ENCODE measurements around the gene SRPK2.

The SRPK2 gene

DNA sequence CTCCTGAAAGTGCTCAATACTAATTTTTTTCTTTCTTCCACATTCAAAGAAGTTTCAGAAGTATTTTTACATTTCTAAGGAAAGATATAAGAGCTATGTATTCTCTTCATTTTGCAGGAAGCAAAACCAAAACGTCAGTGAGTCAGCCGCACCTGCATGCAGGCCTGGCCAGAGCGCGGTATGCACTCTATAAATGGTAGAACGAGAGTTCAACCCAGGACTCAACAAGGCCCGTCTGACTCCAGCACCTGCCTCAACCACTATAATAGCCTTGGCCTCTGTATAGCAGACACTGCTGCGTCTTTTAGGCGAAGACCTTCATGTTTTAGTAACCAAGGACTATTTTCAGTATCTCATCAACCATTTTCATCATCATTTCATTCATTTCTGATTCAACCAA is 261.5 kb downstream of the SRPK2 start:
- DNase-seq: no peak

DNA sequence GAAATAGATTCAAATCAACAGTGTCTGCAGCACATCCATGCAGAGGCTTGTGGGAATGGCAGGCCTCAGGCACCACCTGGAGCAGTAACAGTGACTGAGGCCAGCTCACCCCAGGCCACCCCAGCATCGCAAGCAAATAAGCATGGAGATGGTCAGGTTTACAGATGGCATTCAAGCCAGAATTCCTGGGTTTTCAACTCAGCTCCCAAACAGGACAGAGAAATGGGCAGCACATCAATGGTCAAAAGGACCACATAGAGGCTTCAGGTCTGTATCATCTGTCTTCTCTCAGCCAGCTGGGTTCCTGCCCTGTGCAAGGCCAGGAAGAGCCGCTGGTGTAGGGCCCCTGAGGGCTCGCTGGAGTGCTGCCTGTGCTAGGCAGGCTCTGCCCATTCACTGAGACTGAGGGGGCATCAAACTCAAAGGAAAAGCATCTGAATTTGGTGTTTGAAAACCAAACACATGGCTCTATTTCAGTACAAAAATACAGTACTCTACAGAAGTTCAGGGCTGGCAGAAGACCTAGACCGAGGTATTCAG is 262.2 kb downstream of the SRPK2 start:
- DNase-seq: no peak

DNA sequence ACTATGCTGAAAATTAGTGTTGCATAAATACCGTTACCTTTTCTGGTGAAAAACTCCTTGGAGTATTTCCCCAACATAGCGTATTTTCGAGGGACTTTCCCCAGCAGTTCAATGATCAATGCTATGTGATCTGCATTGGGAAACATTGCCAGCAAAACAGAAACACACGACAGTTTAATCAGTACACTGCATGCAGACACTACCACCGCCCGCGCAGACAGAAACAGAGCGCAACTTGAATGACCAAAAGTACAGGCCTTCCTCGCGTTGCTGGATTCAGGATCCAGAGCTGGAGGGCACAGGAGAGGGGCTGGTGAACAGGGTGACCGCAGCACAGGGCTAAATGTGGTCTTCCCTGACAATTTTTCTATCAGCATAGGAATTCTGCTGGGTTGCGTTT is 263.0 kb downstream of the SRPK2 start:
- no peak for DNase-seq

DNA sequence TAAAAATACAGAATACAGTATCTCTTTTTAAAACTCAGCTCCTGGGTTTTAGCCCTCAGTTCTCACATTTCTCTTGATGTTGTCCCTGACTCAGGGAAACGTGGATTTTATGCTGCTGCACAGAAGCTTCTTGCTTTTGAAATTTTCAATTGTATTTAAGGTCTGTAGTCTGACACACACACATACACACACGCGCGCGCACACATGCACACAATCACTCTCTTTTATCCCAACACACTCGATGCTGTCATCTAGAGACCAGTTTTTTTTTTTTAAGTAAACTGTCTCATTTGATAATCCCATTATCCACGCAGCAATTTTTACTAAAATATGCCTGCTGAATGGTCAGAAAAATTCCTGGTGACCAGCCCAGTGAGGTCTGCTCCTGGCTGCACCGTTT is 266.1 kb downstream of the SRPK2 start:
- no peak for DNase-seq

DNA sequence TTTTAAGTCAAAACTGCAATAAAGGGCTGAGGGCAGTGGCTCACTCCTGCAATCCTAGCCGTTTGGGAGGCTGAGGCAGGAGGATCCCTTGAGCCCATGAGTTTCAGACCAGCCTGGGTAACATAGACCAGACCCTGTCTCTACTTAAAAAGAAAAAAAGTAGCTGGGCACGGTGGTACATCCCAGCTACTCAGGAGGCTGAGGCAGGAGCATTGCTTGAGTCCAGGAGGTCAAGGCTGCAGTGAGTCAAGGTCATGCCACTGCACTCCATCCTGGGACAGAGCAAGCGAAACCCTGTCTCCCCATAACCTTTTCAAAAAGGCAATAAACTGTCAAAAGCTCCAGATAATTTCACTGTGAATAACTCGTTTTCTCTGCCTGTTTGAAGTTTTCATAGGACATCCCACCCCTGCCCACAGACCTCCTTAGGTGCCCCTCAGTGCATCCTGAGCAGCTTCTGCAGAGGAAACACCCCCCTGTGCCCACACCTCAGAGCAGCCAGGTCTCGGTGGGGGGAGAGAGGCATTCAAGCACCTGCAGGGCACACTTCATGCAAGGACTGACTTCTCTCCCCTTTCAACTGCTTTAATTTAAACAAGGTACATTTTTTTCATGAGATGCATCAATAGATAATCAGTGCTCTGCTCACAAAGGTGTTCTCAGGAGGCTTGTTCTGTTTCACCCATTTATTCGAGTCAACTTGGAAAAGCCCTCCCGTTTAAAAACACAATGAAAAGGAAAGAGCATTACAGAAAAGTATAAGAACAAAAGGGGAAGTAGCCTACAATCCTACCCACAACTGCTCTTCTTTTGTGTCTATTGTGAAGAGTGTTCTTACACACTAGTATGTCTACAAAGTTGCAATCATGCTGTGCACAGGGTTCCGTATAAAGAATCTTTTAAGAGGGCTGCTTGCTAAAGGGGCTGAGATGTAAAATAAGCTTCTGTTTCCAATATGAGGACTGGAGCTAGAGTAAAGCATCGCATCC is 269.8 kb downstream of the SRPK2 start:
- DNase-seq: no peak

DNA sequence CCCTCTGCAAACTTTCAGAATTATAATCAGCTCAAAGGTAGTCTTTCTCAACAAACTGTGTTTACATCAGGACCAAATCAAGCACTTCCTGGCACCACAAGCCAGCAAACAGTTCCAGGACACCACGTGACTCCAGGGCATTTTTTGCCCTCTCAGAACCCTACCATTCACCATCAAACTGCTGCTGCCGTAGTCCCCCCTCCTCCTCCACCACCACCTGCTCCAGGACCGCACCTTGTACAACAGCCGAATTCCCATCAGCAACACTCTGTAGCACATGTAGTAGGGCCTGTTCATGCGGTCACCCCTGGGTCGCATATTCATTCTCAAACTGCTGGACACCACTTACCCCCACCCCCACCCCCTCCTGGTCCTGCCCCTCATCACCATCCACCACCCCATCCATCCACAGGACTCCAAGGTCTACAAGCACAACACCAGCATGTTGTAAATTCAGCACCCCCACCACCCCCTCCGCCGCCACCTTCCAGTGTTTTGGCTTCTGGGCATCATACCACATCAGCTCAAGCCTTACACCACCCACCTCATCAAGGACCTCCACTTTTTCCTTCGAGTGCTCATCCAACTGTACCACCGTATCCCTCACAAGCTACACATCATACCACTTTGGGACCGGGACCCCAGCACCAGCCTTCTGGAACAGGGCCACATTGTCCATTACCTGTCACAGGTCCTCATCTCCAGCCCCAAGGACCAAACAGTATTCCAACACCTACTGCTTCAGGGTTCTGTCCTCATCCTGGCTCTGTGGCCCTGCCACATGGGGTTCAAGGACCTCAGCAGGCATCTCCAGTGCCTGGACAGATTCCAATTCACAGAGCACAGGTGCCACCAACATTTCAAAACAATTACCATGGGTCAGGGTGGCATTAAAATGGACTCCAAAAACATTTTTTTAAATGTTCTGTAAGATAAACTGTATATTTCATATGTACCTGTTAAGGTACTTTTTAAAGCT is 276.0 kb downstream of the SRPK2 start:
- no peak for DNase-seq

DNA sequence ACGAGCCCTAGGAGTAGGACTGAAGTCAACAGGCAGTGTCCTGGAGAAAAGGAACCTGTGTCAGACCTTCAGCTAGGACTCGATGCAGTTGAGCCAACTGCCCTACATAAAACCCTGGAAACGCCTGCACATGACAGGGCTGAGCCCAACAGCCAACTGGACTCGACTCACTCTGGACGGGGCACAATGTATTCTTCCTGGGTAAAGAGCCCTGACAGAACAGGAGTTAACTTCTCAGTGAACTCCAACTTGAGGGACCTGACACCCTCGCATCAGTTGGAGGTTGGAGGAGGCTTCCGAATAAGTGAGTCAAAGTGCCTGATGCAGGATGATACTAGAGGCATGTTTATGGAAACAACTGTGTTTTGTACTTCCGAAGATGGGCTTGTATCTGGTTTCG is 281.3 kb downstream of the SRPK2 start:
- DNase-seq: no peak

DNA sequence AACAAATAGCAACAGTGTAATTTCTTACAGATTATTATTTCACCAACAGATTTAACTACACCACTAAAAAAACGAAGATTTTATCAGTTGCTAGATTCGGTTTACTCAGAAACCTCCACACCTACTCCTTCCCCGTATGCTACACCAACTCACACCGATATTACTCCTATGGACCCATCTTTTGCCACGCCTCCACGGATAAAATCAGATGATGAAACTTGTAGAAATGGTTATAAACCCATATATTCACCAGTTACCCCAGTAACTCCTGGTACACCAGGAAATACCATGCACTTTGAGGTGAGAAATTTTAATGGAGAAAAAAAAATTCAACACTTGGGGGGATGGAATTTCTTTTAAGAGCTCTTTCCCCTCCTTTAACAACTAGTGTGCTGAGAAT is 282.2 kb downstream of the SRPK2 start:
- DNase-seq: no peak

DNA sequence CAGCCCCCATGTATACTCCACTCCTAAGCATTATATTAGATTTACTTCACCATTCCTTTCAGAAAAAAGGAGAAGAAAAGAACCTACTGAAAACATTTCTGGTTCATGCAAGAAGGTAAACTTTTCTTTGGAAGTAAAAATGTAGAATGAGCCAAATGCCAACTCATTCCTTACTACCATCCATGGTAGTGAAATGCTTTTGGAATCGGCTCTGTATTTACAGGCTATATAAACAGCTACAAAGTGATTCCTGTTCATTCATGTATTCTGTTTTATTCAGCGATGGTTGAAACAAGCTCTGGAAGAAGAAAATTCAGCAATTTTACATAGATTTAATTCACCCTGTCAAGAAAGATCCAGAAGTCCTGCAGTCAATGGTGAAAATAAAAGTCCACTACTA is 283.1 kb downstream of the SRPK2 start:
- no peak for DNase-seq

DNA sequence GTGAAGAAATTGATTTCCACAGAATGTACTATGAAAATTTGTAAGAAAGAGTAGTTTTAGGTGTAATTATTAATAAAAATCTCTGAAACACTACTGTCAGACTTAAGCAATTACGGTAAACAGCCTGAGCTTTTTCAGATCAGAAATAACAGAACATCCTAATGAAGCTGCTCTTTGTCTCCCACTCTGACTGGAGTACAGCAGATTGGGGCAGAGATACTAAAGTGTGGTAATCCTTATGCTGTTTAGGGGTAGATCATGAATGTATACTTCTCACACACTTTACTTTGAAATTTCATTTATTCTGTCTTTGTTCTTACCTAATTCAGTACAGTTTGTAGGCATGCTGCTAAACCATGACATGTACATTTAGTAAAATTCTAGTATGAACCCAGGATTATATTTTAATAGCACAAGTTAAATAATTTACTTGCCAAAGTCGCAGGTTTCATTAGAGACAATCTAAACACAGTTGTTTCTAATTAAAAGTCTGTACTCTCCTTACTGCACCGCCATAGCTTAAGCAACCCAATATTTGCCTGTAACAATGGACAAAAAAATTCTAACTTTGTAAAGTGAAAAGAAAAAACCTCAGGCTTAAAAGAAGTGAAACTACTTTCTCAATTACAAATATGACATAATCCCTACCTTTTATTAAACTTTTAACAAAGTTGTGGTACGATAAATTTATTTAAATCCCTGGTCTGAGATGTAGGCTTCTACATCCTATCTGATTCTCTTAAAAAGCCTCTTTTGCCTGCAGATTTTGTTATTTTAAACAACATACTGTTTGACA is 286.0 kb downstream of the SRPK2 start:
- DNase-seq: no peak

DNA sequence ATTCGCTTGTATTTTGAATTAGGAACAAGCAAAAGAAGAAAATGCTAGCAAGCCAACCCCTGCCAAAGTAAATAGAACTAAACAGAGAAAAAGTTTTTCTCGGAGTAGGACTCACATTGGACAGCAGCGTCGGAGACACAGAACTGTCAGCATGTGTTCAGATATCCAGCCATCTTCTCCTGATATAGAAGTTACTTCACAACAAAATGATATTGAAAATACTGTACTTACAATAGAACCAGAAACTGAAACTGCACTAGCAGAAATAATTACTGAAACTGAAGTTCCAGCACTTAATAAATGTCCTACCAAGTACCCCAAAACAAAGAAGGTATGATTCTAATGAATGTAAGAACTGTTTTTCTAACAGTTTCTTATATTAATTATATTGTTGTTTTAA is 286.9 kb downstream of the SRPK2 start:
- DNase-seq: no peak

DNA sequence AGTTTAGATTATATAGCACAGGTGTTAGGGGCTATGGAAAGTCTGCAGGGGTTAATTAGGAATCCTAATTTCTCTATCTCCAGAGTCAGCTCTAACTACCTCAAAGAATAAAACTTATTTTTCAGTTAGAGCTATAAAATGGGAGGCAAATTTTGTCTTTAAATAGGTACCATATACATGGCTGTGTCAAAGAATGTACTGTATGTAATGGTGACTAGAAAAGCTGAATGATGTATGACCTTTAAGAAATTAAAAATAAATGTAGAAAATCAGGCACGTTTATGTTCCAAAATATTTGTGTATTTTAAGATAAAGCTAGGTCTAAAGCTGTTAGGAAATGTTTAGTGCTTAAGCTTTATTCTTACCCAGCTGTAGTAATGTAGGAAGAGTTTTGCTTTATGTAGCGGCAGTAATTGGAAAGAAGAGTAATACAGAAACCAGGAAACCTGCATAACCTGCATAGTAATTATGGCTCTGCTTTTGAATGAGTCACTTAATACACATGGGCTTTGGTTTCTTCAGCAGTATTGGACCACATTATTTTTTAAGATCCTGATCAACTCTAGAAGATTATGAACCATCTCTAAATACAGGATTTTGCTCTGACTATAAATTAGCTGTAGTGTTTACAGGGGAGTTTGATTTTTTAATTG is 289.7 kb downstream of the SRPK2 start:
- DNase-seq: no peak

DNA sequence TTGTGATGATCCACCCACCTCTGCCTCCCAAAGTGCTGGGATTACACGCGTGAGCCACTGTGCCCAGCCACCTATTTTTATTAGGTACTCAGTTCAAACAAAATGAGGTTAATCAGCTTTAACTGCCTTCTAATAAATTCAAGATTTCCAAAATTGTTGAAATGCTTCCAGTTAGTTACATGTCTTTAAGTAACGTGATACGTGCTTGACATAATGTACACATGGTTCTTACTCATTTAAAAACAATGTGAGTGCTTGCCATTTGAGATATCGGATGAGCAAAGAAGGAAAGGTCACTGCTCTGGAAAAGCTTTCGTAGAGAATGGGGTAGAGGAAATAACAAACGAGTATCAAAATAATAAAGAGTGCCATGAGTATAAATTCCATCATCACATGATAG is 291.1 kb downstream of the SRPK2 start:
- DNase-seq: no peak

DNA sequence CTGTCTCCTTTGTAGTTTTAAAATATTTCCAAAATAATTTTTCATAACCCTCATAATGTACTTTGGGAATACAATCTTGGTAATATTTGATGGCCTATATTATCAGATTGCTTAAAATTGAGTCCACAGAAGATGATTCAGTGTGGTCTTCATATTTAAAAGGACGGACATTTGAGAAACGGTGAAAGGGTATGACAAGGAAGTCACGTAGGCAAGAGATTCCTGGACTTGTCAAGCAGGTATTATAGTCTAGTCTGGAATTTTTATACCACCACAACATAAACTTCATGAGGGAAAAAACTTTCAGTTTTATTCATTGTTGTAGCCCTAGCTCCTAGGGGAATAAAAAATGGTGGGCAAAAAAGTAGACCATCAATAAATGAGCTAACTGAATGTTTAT is 292.4 kb downstream of the SRPK2 start:
- DNase-seq: no peak

DNA sequence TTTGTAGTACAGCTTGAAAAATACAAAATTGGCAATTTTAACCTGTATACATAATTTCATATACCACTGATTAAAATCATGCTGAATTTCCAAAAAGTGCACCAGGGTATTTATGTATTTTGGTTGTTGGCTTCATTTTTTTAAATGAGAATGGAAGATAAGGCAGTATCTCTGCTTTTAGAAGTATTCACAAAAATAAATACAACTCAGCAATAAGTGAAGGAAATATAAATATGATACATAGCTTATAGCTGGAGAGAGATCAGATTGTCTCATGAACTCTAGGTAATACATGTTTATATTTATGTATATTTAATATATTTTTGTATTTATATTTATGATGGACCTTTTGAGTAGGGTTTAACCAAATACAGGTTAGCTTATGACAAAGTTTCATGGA is 293.8 kb downstream of the SRPK2 start:
- no peak for DNase-seq

DNA sequence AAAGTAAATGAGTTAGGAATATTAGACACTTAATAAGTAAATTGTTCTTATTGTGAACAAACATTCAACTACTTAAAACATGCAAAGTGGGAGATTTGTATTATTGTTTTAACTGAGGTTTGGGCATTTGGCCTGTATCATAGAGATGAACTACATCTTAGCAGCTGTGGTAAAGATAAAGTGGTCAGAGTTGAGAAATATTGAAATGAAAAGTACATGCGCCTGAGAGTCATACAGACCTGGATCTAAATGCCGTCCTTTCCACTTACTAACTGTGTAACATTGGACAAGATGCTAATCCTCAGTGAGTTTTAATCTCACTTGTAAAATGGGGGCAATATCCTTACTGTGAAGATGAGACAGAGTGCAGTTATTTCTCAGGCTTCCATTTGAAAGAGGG is 300.3 kb downstream of the SRPK2 start:
- no peak for DNase-seq

DNA sequence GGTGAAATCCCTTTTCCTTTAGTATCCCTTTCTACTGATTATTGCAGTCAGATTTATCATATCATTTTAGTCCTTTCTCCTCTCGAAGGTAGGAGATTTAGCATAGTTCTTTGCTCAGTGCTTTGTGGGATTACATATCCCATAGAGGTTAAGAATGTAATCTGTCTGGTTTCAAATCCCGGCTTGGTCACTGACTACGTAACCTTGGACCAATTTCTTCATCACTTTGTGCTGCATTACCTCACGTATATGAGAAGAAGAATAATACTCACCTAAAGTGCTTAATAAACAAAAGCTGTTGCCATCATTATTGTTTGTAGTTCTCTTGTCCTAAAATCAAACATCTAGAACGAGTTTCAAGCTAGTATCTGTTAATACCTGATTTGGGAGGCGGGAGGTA is 300.7 kb downstream of the SRPK2 start:
- no peak for DNase-seq

DNA sequence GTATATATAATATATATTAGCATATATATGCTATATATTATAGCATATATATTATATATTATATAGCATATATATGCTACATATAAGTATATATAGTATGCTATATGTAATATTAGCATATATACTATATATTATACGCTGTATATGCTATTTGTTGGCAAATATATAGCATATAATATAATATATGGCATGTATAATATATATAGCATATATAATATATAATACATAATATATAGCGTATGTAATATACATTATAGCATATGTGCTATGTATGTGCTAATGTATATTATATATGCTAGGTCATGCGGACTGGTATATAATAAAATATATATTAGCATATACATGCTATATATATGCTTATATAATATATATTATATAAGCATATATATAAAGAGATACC is 301.9 kb downstream of the SRPK2 start:
- DNase-seq: no peak

DNA sequence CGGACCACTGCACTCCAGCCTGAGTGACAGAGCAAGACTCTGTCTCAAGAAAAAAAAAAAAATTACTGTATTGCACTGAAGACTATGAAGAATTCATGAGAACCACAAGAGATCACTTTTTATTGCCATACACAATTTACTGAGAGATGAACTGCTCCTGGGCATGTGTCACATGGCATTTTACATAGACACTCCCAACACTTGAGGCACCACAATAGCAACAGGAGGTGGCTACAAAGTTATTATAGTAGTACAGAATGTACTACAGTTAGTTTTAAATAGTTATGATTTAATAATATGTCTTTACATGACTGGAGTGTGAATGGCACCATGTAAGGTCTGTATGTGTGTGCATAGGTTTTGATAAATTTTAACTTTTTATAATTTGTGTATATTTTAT is 304.1 kb downstream of the SRPK2 start:
- DNase-seq: no peak

DNA sequence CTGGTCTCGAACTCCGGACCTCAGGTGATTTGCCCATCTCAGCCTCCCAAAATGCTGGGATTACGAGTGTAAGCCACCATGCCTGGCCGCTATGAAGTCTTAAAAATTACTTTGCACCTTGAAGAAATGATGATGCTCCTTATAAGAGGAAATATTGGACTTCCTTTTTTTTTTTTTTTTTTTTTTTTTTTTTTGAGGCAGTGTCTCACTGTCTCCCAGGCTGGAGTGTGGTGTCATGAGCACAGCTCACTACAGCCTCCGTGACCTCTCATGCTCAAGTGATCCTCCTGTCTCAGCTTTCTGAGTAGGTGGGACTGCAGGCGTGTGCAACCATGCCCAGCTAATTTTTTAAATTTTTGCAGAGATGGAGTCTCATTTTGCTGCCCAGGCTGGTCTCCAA is 309.4 kb downstream of the SRPK2 start:
- DNase-seq: no peak

DNA sequence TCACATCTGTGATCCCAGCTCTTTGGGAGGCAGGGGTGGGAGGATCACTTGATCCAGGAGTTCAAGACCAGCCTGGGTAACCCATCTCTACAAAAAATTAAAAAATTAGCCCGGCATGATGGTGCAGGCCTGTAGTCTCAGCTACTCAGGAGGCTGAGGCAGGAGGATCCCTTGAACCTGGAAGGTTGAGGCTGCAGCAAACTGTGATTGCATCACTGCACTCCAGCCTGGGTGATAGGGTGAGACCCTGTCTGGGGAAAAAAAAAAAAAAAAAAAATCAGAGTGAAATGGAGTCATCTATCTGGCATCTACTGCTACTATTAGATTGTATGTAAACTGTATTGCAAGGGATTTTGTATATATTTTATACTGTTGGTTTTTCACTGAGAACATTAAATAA is 315.6 kb downstream of the SRPK2 start:
- DNase-seq: no peak

DNA sequence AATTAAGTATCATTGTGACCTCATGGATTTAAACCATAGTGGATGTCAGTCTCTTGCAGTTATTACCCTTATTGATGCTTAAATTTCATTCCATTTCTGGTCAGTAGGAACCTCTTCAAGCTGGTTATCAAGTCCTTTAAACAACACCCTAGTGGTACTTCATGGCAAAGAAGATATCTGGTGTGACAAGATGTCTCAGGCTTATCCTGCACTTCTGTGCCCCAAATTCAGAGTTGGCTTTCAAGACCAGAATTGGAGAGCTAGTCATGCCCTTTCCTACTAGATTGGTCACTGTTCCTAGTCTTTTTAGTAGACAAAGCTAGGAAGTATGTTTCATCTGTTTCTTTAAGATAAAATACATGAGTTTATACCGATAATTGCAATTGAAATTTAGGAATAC is 319.8 kb downstream of the SRPK2 start:
- DNase-seq: no peak

Measured in GDM1 (cell line).